GM12892 (cell line): ENCODE data around the gene PRKCQ.
"Not testable (repeated sequence)": the region's sequence is repeated elsewhere in the genome, so short reads cannot be mapped to it uniquely, and the experiment has no call there.

ENCODE experiments used
- DNase-seq: peaks from one replicate; pipeline ENCODE4 v3.0.0; 2011; ENCODE audit not compliant: insufficient read length
- FAIRE-seq: peaks from 2 replicates; lab custom pipeline; 2011; peaks lifted over from hg19 to GRCh38; lab: Jason Lieb, UNC
- POLR2A ChIP-seq: IDR thresholded peaks from 2 replicates; pipeline ENCODE4 v1.6.1; 2011; ENCODE audit warnings: low read depth, low read length, control low read depth
- POLR2AphosphoS5 ChIP-seq: IDR thresholded peaks from 2 replicates; pipeline ENCODE4 v1.6.1; 2011; ENCODE audit warnings: low read depth, low read length, control low read depth
- TAF1 ChIP-seq: IDR thresholded peaks from 2 replicates; pipeline ENCODE4 v1.6.1; 2011; ENCODE audit warnings: low read depth, mild to moderate bottlenecking, control low read depth, low read length, borderline replicate concordance

The PRKCQ gene

DNA sequence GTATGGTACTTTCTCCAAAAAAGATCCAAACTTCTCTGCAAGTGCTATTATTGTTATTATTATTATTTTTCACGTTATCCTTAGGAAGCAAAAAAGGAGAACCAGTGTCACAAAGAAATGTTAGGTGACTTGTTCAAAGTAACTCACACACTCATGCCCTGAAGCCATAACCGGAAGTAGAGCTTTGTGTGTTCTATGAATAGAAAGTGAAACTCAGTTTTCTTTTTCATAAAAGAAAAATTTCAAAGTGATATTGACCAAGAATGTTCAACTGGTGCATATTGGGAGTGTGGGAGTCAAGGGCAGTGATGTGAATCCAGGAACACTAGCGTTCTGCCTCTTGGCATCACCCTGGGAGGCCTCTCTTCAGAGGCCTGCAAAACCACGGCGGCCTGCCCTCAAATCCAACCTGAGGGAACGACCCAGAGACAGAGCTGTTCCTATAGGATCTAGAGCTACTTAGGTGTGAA lies 106.1 kb downstream of the PRKCQ start:
- TF ChIP-seq POLR2A: no peak
- no peak for TF ChIP-seq POLR2AphosphoS5
- no peak for TF ChIP-seq TAF1
- FAIRE-seq: no peak
- DNase-seq: no peak

DNA sequence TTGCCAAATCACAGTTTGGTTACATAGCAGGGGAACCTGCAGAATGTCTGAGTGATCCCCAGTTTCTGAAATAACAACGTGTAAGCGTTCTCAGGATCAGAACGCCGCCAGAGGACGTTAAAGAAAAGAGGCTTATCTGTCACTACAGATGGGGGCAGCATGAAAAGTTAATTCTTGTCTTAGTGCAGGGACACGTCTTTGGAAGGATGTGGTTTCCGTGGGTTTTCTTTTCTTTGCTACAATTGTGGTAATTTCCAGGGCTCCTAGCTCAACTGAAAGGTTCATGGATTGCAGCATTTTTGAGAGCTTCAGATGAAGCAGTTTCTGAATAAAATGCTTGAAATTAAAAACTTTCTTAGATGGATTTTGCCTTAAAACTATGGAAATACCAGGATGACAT lies 106.6 kb downstream of the PRKCQ start:
- FAIRE-seq (no peak), DNase-seq (no peak)
- TF ChIP-seq TAF1: no peak
- TF ChIP-seq POLR2AphosphoS5: no peak

DNA sequence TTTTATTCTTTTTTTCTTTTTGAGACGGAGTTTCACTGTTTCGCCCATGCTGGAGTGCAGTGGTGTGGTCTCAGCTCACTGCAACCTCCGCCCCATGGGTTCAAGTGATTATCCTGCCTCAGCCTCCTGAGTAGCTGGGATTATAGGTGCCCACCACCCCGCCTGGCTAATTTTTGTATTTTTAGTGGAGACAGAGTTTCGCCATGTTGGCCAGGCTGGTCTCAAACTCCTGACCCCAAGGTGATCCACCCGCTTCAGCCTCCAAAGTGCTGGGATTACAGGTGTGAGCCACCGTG lies 107.4 kb downstream of the PRKCQ start:
- not testable (repeated sequence) for FAIRE-seq, DNase-seq

DNA sequence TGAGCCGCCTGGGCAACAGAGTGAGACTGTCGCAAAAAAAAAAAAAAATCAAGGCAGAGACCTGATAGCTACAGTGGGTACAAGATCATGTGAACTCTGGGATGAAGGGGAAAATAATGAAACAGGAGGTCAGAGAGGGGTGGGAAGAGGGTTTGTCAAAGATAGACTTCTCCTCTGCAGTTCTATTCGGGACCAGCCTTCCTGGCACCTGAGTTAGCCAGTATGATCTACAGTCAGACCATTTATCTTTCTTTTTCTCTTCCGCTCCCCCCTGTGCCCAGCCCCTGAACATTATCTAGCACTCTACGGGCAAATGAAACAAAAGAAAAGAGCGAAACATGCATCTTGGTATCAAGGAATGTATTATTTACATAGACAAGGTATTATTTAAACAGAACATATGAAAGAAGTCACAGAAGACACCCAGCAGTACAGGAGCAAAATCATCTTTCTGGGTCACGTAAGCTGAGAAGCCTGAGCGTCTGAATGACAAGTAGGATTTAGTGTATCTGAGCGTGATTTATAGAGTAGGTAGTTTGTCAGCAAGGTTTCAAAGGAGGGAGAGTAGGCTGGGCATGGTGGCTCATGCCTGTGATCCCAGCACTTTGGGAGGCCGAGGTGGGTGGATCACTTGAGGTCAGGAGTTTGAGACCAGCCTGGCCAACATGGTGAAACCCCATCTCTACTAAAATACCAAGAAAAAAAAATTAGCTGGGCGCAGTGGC lies 109.0 kb downstream of the PRKCQ start:
- no peak for FAIRE-seq
- TF ChIP-seq POLR2AphosphoS5 (no peak), POLR2A (no peak), TAF1 (no peak)

DNA sequence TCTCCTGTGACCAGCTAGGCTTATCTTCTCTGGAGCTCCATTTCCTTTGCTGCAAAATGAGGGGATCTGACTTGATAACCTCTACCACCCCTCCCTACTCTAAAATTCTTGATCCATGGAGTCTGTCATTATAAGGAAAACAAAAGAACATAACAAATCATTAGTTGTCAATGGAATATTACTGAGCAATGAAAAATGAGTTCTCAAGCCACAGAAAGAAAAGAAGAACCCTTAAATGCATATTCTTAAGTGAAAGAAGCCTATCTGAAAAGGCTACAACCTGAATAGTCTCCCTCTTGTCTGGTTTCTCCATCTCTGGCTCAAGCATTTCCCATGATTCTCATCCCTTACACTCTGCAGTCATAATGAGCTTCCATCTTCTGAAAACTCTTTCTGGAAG lies 110.4 kb downstream of the PRKCQ start:
- TF ChIP-seq POLR2A: no peak
- TF ChIP-seq POLR2AphosphoS5: no peak
- no peak for TF ChIP-seq TAF1
- DNase-seq (no peak), FAIRE-seq (no peak)

More for the DNA sequence above, 109.0 kb downstream of the PRKCQ start:
- no peak for DNase-seq

DNA sequence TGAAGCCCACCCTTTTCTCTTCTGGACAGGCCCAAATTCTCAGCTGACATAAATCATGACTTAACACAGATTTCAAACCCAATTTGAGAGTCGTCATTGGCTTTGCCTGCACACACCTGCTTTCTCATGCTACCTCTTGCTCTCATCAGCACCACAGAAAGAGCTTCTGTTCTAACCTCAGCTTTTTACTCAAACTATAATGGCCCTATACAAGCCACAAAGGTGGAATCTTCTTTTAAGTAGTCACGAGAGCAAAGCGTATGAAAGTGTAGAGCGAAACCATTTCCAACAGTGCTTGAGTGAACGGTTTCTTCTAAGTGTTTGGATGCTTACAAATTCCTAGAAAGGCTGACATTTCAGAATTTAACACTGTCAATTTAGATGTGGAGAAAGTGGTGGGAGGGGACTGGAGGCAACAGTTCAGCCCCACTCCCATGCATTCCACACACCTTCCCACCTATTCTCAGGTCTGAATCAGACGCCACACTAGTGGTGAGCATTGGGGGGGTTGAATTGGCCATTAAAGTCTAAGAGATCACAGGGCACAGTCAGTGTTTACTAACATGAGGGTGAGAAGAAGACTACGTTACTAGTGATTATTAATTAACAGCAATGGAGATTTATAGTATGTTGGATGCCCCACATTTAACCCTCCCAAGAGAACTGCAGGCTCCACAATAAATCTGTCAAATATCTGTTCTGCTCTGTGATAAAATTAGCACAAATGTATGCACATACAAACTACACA lies 114.0 kb downstream of the PRKCQ start:
- DNase-seq: no peak
- no peak for TF ChIP-seq POLR2AphosphoS5
- no peak for FAIRE-seq

DNA sequence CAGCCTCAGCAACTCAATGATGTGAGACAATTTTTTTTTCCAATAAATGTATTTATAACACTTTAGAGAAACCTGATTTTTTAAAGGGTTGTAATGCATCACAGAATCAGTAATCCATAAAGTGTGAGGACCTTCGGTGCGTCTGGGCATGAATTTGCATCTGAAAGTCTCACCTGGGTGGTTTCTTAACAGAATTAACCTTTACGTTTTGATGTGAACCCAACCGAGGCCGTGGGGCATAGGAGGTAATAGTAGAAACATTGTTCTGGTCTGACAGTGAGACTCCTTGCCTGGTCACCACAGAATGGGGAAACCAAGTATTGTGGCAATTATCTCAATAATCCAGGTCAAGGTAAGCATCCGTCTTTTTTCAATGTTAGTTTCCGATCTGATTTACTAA lies 114.6 kb downstream of the PRKCQ start:
- FAIRE-seq: no peak

DNA sequence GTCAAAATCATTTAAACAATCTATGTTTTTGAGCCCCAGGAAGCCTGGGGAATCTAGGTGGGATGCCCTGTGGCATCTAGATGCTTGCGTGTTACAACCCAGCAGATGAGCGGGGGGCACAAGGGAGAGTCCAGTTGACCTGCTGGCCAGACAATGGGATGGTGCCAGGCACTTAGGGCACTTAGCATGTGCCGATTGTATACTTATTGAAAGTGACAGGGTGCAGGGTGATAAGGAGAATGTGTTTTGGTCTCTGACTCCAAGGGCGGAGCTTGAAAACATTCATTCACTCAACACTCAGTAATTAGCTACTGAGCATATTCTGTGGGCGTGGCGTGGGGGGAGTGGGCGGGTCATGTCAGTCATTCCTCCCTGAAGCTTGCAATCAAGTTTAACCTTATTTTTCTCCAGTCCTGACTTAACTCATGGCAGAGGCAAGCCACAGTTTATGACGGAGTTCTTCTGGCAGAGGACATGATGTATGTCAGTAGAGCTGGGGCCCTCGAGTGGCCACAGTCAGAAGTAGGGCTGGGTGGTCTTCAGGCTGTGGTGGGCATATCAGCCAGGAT lies 115.1 kb downstream of the PRKCQ start:
- FAIRE-seq: no peak

More for the DNA sequence above, 114.6 kb downstream of the PRKCQ start:
- no peak for DNase-seq
- TF ChIP-seq POLR2AphosphoS5: no peak

DNA sequence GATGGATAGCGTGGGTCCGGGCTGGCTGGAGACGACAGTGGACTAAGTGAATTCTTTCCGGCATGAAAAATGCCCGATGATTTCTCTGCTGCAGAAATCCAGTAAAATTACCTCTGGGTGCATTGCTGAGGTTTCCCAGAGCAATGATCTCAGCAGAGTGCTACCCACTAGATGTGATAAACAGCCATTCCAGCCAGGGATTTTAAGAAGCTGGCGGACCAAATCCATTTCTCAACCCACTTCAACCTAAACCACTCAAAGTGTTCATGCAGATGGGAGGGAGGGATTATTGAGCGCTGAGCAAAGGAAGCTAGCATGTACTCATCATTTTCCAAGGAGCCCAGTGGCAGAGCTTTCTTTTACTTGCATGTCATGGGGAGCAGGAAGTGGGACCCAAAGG lies 116.7 kb downstream of the PRKCQ start:
- DNase-seq (no peak), FAIRE-seq (no peak)
- TF ChIP-seq TAF1: no peak

More for the DNA sequence above, 115.1 kb downstream of the PRKCQ start:
- no peak for DNase-seq
- TF ChIP-seq POLR2A (no peak), POLR2AphosphoS5 (no peak), TAF1 (no peak)

DNA sequence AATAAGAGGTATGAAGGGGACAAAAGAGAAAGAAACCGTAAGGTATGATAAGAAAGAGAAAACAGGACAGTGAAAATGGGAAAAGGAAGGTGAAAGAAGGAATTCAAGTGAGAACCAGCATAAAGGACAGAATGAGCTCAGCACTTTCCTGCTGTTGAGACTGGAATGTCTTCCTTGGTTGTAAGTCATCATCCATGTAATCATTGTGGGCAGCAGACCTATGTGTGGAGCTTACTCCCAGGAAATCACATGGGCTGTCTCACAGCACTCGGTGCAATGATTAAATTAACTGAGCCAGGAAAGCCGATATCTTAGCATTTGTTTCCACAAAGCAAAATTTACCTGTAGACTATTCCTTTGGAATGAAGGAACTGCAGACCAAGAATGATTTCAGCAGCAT lies 118.1 kb downstream of the PRKCQ start:
- TF ChIP-seq POLR2AphosphoS5 (no peak), POLR2A (no peak), TAF1 (no peak)
- DNase-seq (no peak), FAIRE-seq (no peak)

DNA sequence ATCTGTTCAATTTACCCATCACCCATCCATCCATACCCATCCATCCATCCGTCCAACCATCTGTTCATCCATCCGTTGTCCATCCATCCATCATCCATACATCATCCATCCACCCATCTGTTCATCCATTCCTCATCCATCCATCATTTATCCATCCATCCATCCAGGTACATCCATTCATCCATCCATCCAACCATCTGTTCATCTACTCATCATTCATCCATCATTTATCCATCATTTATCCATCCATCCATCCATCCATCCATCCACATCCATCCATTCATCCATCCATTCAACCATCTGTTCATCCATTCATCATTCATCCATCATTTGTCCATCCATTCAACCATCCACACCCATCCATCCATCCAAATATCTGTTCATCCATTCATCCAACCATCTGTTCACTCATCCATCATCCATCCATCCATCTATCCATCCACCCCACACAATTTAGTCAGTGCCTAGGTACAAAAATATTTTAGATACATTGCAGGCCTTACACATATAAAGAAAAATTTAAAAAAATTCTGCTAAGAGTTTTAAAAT lies 119.1 kb downstream of the PRKCQ start:
- no peak for TF ChIP-seq POLR2A
- TF ChIP-seq TAF1: no peak
- TF ChIP-seq POLR2AphosphoS5: no peak
- DNase-seq (no peak), FAIRE-seq (no peak)

DNA sequence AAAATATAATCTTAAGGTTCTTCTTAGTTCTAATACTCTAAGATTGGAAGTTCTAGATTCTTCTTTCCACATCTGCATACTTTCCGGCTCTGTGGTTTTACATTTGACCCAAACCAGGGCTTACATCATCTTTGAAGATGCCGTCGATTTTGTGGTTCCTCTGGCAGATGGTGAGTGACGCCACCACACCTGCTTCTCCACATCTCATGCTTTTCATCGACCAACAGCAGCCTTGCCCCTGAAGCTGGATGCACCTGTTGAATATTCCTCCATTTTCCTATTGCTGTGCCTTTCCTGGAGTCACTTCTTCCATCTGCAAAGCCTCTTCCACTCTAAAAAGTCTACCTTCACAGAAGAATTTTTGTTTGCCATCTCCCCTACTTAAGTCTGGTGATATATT lies 121.3 kb downstream of the PRKCQ start:
- TF ChIP-seq POLR2AphosphoS5 (no peak), TAF1 (no peak), POLR2A (no peak)
- FAIRE-seq: no peak
- no peak for DNase-seq

DNA sequence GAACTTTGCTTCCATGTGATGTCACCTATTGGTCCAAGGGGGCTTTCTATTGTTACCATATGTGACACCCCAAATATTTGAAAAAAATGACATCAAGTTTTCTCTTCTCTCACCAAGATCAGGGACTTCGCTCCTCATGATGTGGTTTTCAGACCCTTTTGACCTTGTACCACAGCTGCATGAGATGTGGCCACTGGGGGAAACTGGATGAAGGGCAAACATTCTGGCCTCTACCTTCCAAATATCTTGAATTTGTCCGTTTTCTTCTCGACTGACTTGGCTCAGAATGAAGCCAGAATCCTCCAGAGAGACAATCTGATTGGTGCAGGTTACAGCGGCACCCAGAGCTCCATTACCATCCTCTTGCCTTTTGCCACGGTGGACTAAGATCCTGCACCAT lies 122.7 kb downstream of the PRKCQ start:
- no peak for TF ChIP-seq POLR2A
- TF ChIP-seq POLR2AphosphoS5: no peak
- TF ChIP-seq TAF1: no peak
- FAIRE-seq: no peak
- DNase-seq: no peak
